ENCODE results near the gene NAXD. TPM values are rescaled to one million over a fixed set of nuclear protein-coding genes. Genes with fewer than 3 reads are reported as not detected.
"Not testable (repeated sequence)": the region's sequence is repeated elsewhere in the genome, so short reads cannot be mapped to it uniquely, and the experiment has no call there.

The NAXD gene
- total RNA-seq, 3 donors from 2014 or later, result 17.8 to 20.5 (median 19.5) TPM

DNA sequence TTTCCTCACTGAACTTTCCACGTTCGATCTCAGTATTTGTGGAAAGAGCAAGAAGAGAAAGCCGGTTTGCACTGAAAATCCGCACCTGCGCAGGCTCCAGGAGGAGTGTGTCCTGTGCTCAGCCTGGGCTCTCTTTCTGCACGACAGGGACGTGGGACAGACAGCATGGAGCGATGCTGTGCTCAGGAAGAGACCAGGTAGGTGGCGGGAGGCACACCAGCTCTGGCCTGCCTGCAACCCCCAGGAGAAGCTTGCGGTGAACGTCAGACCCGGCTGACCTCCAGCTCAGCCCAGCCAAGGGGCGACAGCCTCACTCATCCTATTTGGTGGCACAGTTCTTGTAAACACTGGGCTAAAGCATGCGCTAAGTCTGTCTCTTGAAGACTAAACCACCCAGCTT, 35.9 kb downstream of the NAXD start:
- Mint-ChIP-seq H3K36me3 (ENCODE audit: insufficient read depth) (peaks cover 36% of the 10 kb centered on the region), H3K27me3 (ENCODE audit: low read depth) (no peaks in the 10 kb centered on the region), H3K4me3 (no peak overlapping the region), H3K4me1 (ENCODE audit: low read depth) (peaks cover 8% of the 10 kb centered on the region), H3K9me3 (no peaks in the 10 kb centered on the region)
- no peak for DNase-seq
- ATAC-seq, result no peak

DNA sequence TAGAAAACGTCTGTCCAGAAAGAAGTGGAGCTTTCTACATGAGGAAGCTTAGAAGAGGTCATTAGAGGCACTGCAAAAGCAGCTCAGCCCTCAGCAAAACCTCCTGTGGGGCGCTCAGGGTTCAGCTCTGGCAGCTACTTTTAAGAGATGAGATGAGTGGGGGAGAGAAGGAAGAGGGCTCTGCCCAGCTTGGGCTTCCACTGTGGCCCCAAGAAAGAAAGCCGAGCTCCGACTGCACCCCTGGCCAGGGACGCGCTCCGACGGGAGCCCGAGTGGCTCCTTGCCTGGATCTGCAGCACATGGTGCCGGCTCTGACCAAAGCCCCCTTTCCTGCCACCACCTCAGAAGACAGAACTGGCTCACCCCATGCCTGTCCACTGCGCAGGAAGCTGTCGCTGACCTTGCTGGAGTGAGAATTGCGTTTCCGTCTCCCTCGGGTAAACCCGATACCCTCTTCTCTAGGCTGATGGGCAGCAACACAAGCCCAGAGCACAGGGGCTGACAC, 36.4 kb downstream of the NAXD start:
- no peak for ATAC-seq
- Mint-ChIP-seq H3K27me3 (ENCODE audit: low read depth) (no peaks in the 10 kb centered on the region), H3K9me3 (no peaks in the 10 kb centered on the region), H3K4me1 (ENCODE audit: low read depth) (peaks cover 9% of the 10 kb centered on the region), H3K4me3 (no peak overlapping the region), H3K36me3 (ENCODE audit: insufficient read depth) (peaks cover 37% of the 10 kb centered on the region)
- DNase-seq, result no peak

GRCh38 chr13:110652231-110652730, 36.9 kb downstream of the NAXD start:
- H3K4me3 Mint-ChIP-seq, result no peak overlapping the region
- H3K9me3 Mint-ChIP-seq, result no peaks in the 10 kb centered on the region
- no peak for DNase-seq
- H3K4me1 Mint-ChIP-seq (ENCODE audit: low read depth), result peaks cover 11% of the 10 kb centered on the region
- peaks cover 37% of the 10 kb centered on the region for H3K36me3 Mint-ChIP-seq (ENCODE audit: insufficient read depth)
- H3K27me3 Mint-ChIP-seq (ENCODE audit: low read depth), result no peaks in the 10 kb centered on the region
- ATAC-seq, result no peak

- Mint-ChIP-seq H3K9me3 (no peaks in the 10 kb centered on the region), H3K27me3 (ENCODE audit: low read depth) (no peaks in the 10 kb centered on the region), H3K4me1 (ENCODE audit: low read depth) (peaks cover 16% of the 10 kb centered on the region), H3K36me3 (ENCODE audit: insufficient read depth) (peaks cover 38% of the 10 kb centered on the region), H3K4me3 (no peak overlapping the region)
- ATAC-seq (no peak), DNase-seq (no peak)
Observed at GRCh38 chr13:110652764-110653163, 37.4 kb downstream of the NAXD start.

DNA sequence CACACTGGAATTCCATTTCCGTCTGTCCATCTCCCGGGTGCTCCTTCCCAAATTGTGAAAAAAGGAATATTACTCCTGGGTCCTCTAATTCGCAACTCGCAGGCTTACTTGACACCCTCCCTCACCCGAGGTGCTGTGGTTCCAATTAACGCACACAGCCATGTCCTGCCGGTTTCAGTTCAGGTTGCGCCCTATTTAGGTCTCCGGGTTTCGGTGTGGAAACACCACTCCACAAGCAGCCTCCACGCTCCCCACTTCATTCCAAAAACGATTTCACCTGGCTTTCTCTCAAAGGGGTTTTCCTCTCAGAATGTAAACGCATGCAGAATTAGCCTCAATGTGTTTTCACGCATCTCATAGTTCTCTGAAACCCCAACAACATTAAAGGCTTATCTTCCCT, 37.9 kb downstream of the NAXD start:
- Mint-ChIP-seq H3K4me3 (no peak overlapping the region), H3K36me3 (ENCODE audit: insufficient read depth) (peaks cover 40% of the 10 kb centered on the region), H3K27me3 (ENCODE audit: low read depth) (no peaks in the 10 kb centered on the region), H3K4me1 (ENCODE audit: low read depth) (peaks cover 20% of the 10 kb centered on the region), H3K9me3 (no peaks in the 10 kb centered on the region)
- no peak for DNase-seq
- ATAC-seq, result no peak

GRCh38 chr13:110653851-110654250, 38.5 kb downstream of the NAXD start:
- H3K27me3 Mint-ChIP-seq (ENCODE audit: low read depth), result no peaks in the 10 kb centered on the region
- H3K4me1 Mint-ChIP-seq (ENCODE audit: low read depth), result peaks cover 25% of the 10 kb centered on the region
- H3K9me3 Mint-ChIP-seq, result no peaks in the 10 kb centered on the region
- H3K4me3 Mint-ChIP-seq, result no peak overlapping the region
- DNase-seq (no peak), ATAC-seq (no peak)
- peaks cover 40% of the 10 kb centered on the region for H3K36me3 Mint-ChIP-seq (ENCODE audit: insufficient read depth)

DNA sequence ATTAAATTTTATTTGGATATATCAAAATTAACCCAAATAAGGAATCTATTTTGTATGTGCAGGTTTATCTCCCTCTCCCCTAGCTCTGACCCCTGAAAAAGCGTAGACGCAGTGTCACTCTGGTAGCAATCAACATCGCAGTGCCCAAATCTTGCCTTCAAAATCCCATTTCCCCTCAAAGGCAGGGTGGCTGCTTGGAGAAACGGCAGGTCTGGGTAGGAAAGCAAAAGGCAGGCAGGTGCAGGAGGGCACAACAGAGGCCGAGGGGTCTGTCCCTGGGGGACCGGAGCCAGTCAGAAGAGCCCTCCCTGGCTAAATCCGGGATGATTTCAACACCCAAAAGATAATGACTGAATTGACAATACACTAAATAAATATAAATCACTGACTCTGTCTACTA, 41.9 kb downstream of the NAXD start:
- ATAC-seq, result no peak

DNA sequence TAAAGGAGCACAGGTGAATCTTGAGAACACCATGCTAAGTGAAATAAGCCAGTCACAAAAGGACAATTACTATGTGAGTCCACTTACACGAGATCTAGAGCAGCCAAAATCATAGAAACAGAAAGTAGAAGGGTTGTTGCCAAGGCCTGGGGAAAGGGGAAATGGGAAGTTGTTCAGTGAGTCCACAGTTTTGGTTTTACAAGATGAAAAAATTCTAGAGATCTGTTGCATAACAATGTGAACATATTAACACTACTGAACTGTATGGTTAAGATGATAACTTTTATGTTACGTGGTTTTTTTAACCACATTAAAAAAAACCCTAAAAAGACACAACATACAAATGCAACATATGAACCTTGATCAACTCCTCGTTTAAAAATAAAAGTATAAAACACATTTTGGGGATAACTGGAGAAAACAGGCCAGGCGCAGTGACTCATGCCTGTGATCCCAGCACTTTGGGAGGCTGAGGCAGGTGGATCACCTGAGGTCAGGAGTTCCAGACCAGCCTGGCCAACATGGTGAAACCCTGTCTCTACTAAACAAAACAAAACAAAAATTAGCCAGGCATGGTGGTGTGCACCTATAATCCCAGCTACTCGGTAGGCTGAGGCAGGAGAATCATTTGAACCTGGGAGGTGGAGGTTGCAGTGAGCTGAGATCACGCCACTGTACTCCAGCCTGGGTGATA, 43.0 kb downstream of the NAXD start:
- Mint-ChIP-seq H3K4me1 (ENCODE audit: low read depth) (peaks cover 31% of the 10 kb centered on the region), H3K36me3 (ENCODE audit: insufficient read depth) (peaks cover 55% of the 10 kb centered on the region), H3K4me3 (peak overlapping the region; percentile 12)
- H3K27me3 Mint-ChIP-seq (ENCODE audit: low read depth); H3K9me3 Mint-ChIP-seq; DNase-seq: not testable (repeated sequence)
- peak; percentile 66 to 77 for ATAC-seq

More for the DNA sequence above, 41.9 kb downstream of the NAXD start:
- Mint-ChIP-seq H3K36me3 (ENCODE audit: insufficient read depth) (peaks cover 46% of the 10 kb centered on the region), H3K27me3 (ENCODE audit: low read depth) (no peaks in the 10 kb centered on the region), H3K4me1 (ENCODE audit: low read depth) (peaks cover 31% of the 10 kb centered on the region), H3K4me3 (no peak overlapping the region), H3K9me3 (no peaks in the 10 kb centered on the region)
- no peak for DNase-seq

GRCh38 chr13:110661256-110661655, 45.9 kb downstream of the NAXD start:
- Mint-ChIP-seq H3K27me3 (ENCODE audit: low read depth) (no peaks in the 10 kb centered on the region), H3K4me1 (ENCODE audit: low read depth) (peaks cover 25% of the 10 kb centered on the region), H3K36me3 (ENCODE audit: insufficient read depth) (peaks cover 47% of the 10 kb centered on the region), H3K9me3 (no peaks in the 10 kb centered on the region), H3K4me3 (no peak overlapping the region)
- DNase-seq, result no peak
- ATAC-seq, result no peak

GRCh38 chr13:110662091-110662490, 46.7 kb downstream of the NAXD start:
- ATAC-seq (no peak), DNase-seq (no peak)
- Mint-ChIP-seq H3K4me1 (ENCODE audit: low read depth) (peaks cover 23% of the 10 kb centered on the region), H3K9me3 (no peaks in the 10 kb centered on the region), H3K4me3 (no peak overlapping the region), H3K36me3 (ENCODE audit: insufficient read depth) (peaks cover 51% of the 10 kb centered on the region), H3K27me3 (ENCODE audit: low read depth) (no peaks in the 10 kb centered on the region)

DNA sequence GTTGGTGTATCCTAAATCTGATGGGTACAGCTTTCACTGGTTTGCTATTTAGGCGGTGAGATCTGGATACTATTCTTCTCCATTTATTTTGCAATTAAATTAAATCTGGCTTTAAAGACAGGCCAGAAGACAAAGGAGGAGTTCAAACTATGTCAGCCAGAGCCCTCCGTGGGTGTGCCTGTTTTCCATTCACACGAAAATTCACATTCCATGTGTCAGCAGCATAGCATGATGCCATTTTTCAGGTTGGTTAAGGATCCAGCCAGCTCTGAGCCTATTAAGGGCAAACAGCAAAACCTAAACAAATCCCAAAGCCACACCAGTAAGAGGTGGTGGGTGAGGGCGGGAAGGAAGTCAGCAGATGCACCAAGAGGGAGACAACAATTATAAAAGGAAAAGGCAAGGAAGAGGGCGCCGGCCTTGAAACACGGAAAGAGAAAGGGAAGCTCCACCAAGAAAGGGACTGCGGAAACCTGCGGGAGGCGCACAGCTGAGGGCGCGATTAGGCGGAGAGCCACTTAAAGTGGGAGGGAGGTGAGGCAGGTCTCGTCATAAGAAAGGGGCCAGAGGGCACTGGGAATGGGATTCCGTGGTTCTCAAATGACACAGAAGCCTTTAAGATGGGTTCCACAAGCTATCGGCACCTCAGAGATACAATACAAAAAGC, 47.6 kb downstream of the NAXD start:
- H3K36me3 Mint-ChIP-seq (ENCODE audit: insufficient read depth), result peaks cover 57% of the 10 kb centered on the region
- ATAC-seq, result no peak
- peaks cover 15% of the 10 kb centered on the region for H3K4me1 Mint-ChIP-seq (ENCODE audit: low read depth)
- no peak for DNase-seq
- H3K9me3 Mint-ChIP-seq, result no peaks in the 10 kb centered on the region
- H3K27me3 Mint-ChIP-seq (ENCODE audit: low read depth), result no peaks in the 10 kb centered on the region
- H3K4me3 Mint-ChIP-seq, result no peak overlapping the region

DNA sequence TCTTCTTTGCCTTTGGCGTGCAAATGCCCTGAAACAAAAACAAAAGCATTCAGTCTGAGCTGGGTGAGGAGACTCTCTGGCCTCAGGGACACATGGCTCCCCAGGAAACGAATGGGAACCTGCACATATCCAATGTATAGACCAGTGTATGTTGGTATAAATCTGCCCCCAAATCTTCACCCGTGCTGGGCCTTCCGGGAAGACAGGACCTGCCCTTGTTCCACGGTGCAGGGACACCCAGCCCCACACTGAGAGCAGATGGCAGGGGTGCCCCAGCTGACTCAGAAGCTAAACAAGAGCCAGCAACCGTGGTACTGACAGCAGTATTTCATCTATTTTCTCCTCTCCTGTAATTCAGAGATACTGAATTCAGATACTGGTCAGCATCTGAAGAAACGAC, 48.1 kb downstream of the NAXD start:
- no peak for DNase-seq
- Mint-ChIP-seq H3K4me1 (ENCODE audit: low read depth) (peaks cover 9% of the 10 kb centered on the region), H3K4me3 (no peak overlapping the region), H3K36me3 (ENCODE audit: insufficient read depth) (peaks cover 57% of the 10 kb centered on the region), H3K9me3 (no peaks in the 10 kb centered on the region), H3K27me3 (ENCODE audit: low read depth) (no peaks in the 10 kb centered on the region)
- ATAC-seq, result no peak

DNA sequence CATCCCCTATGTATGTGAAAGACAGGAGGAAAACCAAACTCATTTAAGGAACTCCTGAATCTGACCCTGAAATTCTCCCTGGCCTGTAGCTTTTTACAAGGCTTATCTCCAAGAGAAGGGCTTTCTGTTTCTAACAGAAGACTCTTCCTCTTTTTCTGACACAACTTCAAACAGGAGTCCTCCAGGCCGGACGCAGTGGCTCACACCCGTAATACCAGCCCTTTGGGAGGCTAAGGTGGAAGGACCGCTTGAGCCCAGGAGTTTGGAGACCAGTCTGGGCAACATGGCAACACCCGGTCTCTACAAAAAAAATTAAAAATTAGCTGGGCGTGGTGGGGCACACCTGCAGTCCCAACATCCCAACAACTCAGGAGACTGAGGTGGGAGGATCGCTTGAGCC, 48.7 kb downstream of the NAXD start:
- H3K36me3 Mint-ChIP-seq (ENCODE audit: insufficient read depth), result peaks cover 56% of the 10 kb centered on the region
- no peak overlapping the region for H3K4me3 Mint-ChIP-seq
- no peaks in the 10 kb centered on the region for H3K9me3 Mint-ChIP-seq
- ATAC-seq (no peak), DNase-seq (no peak)
- H3K27me3 Mint-ChIP-seq (ENCODE audit: low read depth), result no peaks in the 10 kb centered on the region
- H3K4me1 Mint-ChIP-seq (ENCODE audit: low read depth), result peaks cover 4% of the 10 kb centered on the region

GRCh38 chr13:110664673-110665072, 49.3 kb downstream of the NAXD start:
- H3K9me3 Mint-ChIP-seq, result no peaks in the 10 kb centered on the region
- no peaks in the 10 kb centered on the region for H3K4me1 Mint-ChIP-seq (ENCODE audit: low read depth)
- no peak for DNase-seq
- no peak overlapping the region for H3K4me3 Mint-ChIP-seq
- ATAC-seq, result no peak
- H3K27me3 Mint-ChIP-seq (ENCODE audit: low read depth), result no peaks in the 10 kb centered on the region
- H3K36me3 Mint-ChIP-seq (ENCODE audit: insufficient read depth), result peaks cover 52% of the 10 kb centered on the region
